ENCODE measurements around the gene MID1.

MID1 gene

GRCh38 chrX:10556405-10556804, 64.0 kb downstream of the MID1 start:
- Histone ChIP-seq H3K4me3 (ENCODE audit: low read length) (no peak overlapping the region), H3K9ac (ENCODE audit: low read length) (no peak overlapping the region), H3K27me3 (ENCODE audit: low read depth, low read length) (no peaks in the 10 kb centered on the region), H3K36me3 (replicated peaks; ENCODE audit: low read depth, low read length) (no peaks in the 10 kb centered on the region), H3K4me1 (ENCODE audit: low read length) (no peaks in the 10 kb centered on the region), H3K27ac (ENCODE audit: low read length) (no peak overlapping the region), H2AFZ (ENCODE audit: low read depth, low read length) (no peak overlapping the region), H3K4me2 (ENCODE audit: low read length) (no peak overlapping the region), H4K20me1 (ENCODE audit: insufficient read depth, low read length) (no peaks in the 10 kb centered on the region), H3K9me3 (ENCODE audit: insufficient read depth, low read length) (no peaks in the 10 kb centered on the region), H3K79me2 (ENCODE audit: low read length) (no peaks in the 10 kb centered on the region)
- TF ChIP-seq CTCF (IDR thresholded peaks at IDR 0.05; ENCODE audit: low read depth, low read length) (no peak), EZH2phosphoT487 (IDR thresholded peaks at IDR 0.05; ENCODE audit: low read depth) (no peak)

GRCh38 chrX:10555846-10556245, 64.5 kb downstream of the MID1 start:
- Histone ChIP-seq H3K79me2 (ENCODE audit: low read length) (no peaks in the 10 kb centered on the region), H3K27me3 (ENCODE audit: low read depth, low read length) (no peaks in the 10 kb centered on the region), H3K9me3 (ENCODE audit: insufficient read depth, low read length) (no peaks in the 10 kb centered on the region), H3K9ac (ENCODE audit: low read length) (no peak overlapping the region), H3K4me1 (ENCODE audit: low read length) (no peaks in the 10 kb centered on the region), H2AFZ (ENCODE audit: low read depth, low read length) (no peak overlapping the region), H3K4me2 (ENCODE audit: low read length) (no peak overlapping the region), H4K20me1 (ENCODE audit: insufficient read depth, low read length) (no peaks in the 10 kb centered on the region), H3K4me3 (ENCODE audit: low read length) (no peak overlapping the region), H3K27ac (ENCODE audit: low read length) (no peak overlapping the region), H3K36me3 (replicated peaks; ENCODE audit: low read depth, low read length) (no peaks in the 10 kb centered on the region)
- TF ChIP-seq EZH2phosphoT487 (IDR thresholded peaks at IDR 0.05; ENCODE audit: low read depth) (no peak), CTCF (IDR thresholded peaks at IDR 0.05; ENCODE audit: low read depth, low read length) (no peak)

- H3K4me1 ChIP-seq (ENCODE audit: low read length): no peaks in the 10 kb centered on the region
- no peak overlapping the region for H3K4me2 ChIP-seq (ENCODE audit: low read length)
- H3K4me3 ChIP-seq (ENCODE audit: low read length): no peak overlapping the region
- H3K27me3 ChIP-seq (ENCODE audit: low read depth, low read length): no peaks in the 10 kb centered on the region
- H2AFZ ChIP-seq (ENCODE audit: low read depth, low read length): no peak overlapping the region
- no peaks in the 10 kb centered on the region for H4K20me1 ChIP-seq (ENCODE audit: insufficient read depth, low read length)
- no peak overlapping the region for H3K27ac ChIP-seq (ENCODE audit: low read length)
- H3K36me3 ChIP-seq (replicated peaks; ENCODE audit: low read depth, low read length): no peaks in the 10 kb centered on the region
- no peaks in the 10 kb centered on the region for H3K9me3 ChIP-seq (ENCODE audit: insufficient read depth, low read length)
- H3K79me2 ChIP-seq (ENCODE audit: low read length): no peaks in the 10 kb centered on the region
- no peak for TF ChIP-seq EZH2phosphoT487 (IDR thresholded peaks at IDR 0.05; ENCODE audit: low read depth)
- TF ChIP-seq CTCF (IDR thresholded peaks at IDR 0.05; ENCODE audit: low read depth, low read length): no peak
- H3K9ac ChIP-seq (ENCODE audit: low read length): no peak overlapping the region
Measured at GRCh38 chrX:10554612-10555270, 65.6 kb downstream of the MID1 start.

- H3K9ac ChIP-seq (ENCODE audit: low read length): no peak overlapping the region
- no peak overlapping the region for H3K4me2 ChIP-seq (ENCODE audit: low read length)
- no peaks in the 10 kb centered on the region for H3K27me3 ChIP-seq (ENCODE audit: low read depth, low read length)
- no peak overlapping the region for H3K27ac ChIP-seq (ENCODE audit: low read length)
- H3K4me1 ChIP-seq (ENCODE audit: low read length): no peaks in the 10 kb centered on the region
- no peaks in the 10 kb centered on the region for H3K79me2 ChIP-seq (ENCODE audit: low read length)
- TF ChIP-seq CTCF (IDR thresholded peaks at IDR 0.05; ENCODE audit: low read depth, low read length) (no peak), EZH2phosphoT487 (IDR thresholded peaks at IDR 0.05; ENCODE audit: low read depth) (no peak)
- H3K36me3 ChIP-seq (replicated peaks; ENCODE audit: low read depth, low read length): no peaks in the 10 kb centered on the region
- no peaks in the 10 kb centered on the region for H3K9me3 ChIP-seq (ENCODE audit: insufficient read depth, low read length)
- H4K20me1 ChIP-seq (ENCODE audit: insufficient read depth, low read length): no peaks in the 10 kb centered on the region
- H2AFZ ChIP-seq (ENCODE audit: low read depth, low read length): no peak overlapping the region
- no peak overlapping the region for H3K4me3 ChIP-seq (ENCODE audit: low read length)
Measured at GRCh38 chrX:10549280-10549679, 71.1 kb downstream of the MID1 start.
